Measurements from ENCODE around the gene FER1L5.
"Not testable (repeated sequence)": the region's sequence is repeated elsewhere in the genome, so short reads cannot be mapped to it uniquely, and the experiment has no call there.

GRCh38 chr2:96654791-96655190, 12.2 kb downstream of the FER1L5 start:
- TF ChIP-seq CTCF (conservative IDR thresholded peaks at IDR 0.05 in 1 of 2, IDR thresholded peaks at IDR 0.05 in 1 of 2; ENCODE audit: low read depth in 1 of 2, low read length in 2 of 2); EZH2 (IDR thresholded peaks at IDR 0.05; ENCODE audit: low read length, missing control alignments): not testable (repeated sequence)

Data from fibroblast of lung (primary cell).